ENCODE measurements around the gene SLC6A18.

Gene SLC6A18

DNA sequence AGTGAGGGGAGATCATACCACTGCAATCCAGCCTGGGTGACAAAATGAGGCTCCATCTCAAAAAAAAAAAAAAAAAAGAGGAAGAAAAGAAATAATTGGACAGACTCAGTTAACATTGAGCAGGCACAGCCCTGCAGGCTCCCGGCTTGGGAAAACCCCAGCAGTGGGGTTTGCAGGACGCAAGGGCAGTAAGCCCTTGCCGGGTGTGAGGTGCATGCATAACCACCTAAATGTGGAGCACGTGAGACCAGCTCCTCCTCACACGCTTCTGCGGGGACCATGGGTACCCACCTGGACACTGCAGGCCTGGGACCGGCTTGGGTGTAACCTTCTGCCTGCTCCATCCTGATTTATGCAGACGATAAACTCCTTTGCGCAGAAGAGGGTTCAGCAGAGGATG is 4.8 kb upstream of the SLC6A18 start:
- in situ Hi-C loops (cut with HindIII; ENCODE audit: low pct_ligation_motif_present, low sequenced_read_pairs) = loop anchor here (25.0 kb wide), 1 partner anchor 92 kb away; no protein-coding TSS in a partner anchor
- Histone ChIP-seq H3K27me3 (replicated peaks) (no peaks in the 10 kb centered on the region), H3K27ac (no peak overlapping the region), H3K36me3 (replicated peaks) (no peaks in the 10 kb centered on the region), H3K4me3 (ENCODE audit: low read depth, low read length) (no peak overlapping the region)
- no peak for DNase-seq
- no peak for TF ChIP-seq CTCF (IDR thresholded peaks at IDR 0.05; ENCODE audit: low read depth, low read length, missing control alignments)

- in situ Hi-C loops (cut with HindIII; ENCODE audit: low pct_ligation_motif_present, low sequenced_read_pairs) = loop anchor here (25.0 kb wide), 1 partner anchor 91 kb away; no protein-coding TSS in a partner anchor
- DNase-seq = no peak
- Histone ChIP-seq H3K4me3 (ENCODE audit: low read depth, low read length) (no peak overlapping the region), H3K27ac (no peak overlapping the region), H3K27me3 (replicated peaks) (no peaks in the 10 kb centered on the region), H3K36me3 (replicated peaks) (no peaks in the 10 kb centered on the region)
- TF ChIP-seq CTCF (IDR thresholded peaks at IDR 0.05; ENCODE audit: low read depth, low read length, missing control alignments) = no peak
Measured at GRCh38 chr5:1220831-1221230, 4.3 kb upstream of the SLC6A18 start.

DNA sequence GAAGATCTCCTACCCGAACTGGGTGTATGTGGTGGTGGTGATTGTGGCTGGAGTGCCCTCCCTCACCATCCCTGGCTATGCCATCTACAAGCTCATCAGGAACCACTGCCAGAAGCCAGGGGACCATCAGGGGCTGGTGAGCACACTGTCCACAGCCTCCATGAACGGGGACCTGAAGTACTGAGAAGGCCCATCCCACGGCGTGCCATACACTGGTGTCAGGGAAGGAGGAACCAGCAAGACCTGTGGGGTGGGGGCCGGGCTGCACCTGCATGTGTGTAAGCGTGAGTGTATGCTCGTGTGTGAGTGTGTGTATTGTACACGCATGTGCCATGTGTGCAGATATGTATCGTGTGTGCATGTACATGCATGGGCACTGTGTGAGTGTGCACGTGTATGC is 3.5 kb upstream of the SLC6A18 start:
- H3K36me3 ChIP-seq (replicated peaks) = no peaks in the 10 kb centered on the region
- H3K27me3 ChIP-seq (replicated peaks) = no peaks in the 10 kb centered on the region
- no peak for TF ChIP-seq CTCF (IDR thresholded peaks at IDR 0.05; ENCODE audit: low read depth, low read length, missing control alignments)
- in situ Hi-C loops (cut with HindIII; ENCODE audit: low pct_ligation_motif_present, low sequenced_read_pairs) = loop anchor here (25.0 kb wide), 1 partner anchor 91 kb away; no protein-coding TSS in a partner anchor
- H3K4me3 ChIP-seq (ENCODE audit: low read depth, low read length) = no peak overlapping the region
- no peak overlapping the region for H3K27ac ChIP-seq
- no peak for DNase-seq

- Histone ChIP-seq H3K27me3 (replicated peaks) (no peaks in the 10 kb centered on the region), H3K27ac (no peak overlapping the region), H3K36me3 (replicated peaks) (no peaks in the 10 kb centered on the region), H3K4me3 (ENCODE audit: low read depth, low read length) (no peak overlapping the region)
- in situ Hi-C loops (cut with HindIII; ENCODE audit: low pct_ligation_motif_present, low sequenced_read_pairs) = loop anchor here (25.0 kb wide), 1 partner anchor 90 kb away; no protein-coding TSS in a partner anchor
- no peak for DNase-seq
- no peak for TF ChIP-seq CTCF (IDR thresholded peaks at IDR 0.05; ENCODE audit: low read depth, low read length, missing control alignments)
Measured at GRCh38 chr5:1222147-1222546, 3.0 kb upstream of the SLC6A18 start.

DNA sequence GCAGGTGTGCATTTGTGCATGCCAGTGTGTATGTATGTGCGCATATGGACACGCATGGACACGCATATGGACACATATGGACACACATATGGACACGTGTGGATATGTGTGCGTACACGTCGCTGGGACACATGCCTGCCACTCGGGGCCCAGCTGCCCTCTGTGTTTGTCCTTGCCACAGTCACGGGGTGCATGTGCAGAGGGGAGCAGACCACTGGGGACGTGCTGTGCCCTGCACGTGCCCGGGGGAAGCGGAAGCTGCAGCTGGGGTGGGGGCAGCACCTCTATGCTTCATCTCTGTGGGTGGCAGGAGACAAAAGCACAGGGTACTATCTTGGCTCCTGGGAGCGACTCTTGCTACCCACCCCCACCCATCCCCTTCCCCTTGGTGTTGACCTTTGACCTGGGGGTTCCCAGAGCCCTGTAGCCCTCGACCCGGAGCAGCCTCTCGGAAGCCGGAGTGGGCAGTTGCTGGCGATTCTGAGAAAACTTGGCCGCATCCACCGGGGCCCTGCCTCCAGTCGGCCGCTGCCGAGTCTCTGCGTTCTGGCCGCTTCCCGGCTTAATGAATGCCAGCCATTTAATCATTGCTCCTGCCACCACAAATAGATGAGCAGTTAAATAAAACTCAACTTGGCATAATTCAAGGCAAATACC is 2.4 kb upstream of the SLC6A18 start:
- no peak for TF ChIP-seq CTCF (IDR thresholded peaks at IDR 0.05; ENCODE audit: low read depth, low read length, missing control alignments)
- no peak overlapping the region for H3K27ac ChIP-seq
- no peaks in the 10 kb centered on the region for H3K36me3 ChIP-seq (replicated peaks)
- no peak overlapping the region for H3K4me3 ChIP-seq (ENCODE audit: low read depth, low read length)
- in situ Hi-C loops (cut with HindIII; ENCODE audit: low pct_ligation_motif_present, low sequenced_read_pairs) = loop anchor here (25.0 kb wide), 1 partner anchor 90 kb away; no protein-coding TSS in a partner anchor
- no peaks in the 10 kb centered on the region for H3K27me3 ChIP-seq (replicated peaks)
- no peak for DNase-seq

GRCh38 chr5:1223278-1223670 is 1.9 kb upstream of the SLC6A18 start:
- in situ Hi-C loops (cut with HindIII; ENCODE audit: low pct_ligation_motif_present, low sequenced_read_pairs) = loop anchor here (25.0 kb wide), 1 partner anchor 89 kb away; no protein-coding TSS in a partner anchor
- Histone ChIP-seq H3K27ac (no peak overlapping the region), H3K27me3 (replicated peaks) (no peaks in the 10 kb centered on the region), H3K36me3 (replicated peaks) (no peaks in the 10 kb centered on the region), H3K4me3 (ENCODE audit: low read depth, low read length) (no peak overlapping the region)
- no peak for TF ChIP-seq CTCF (IDR thresholded peaks at IDR 0.05; ENCODE audit: low read depth, low read length, missing control alignments)
- no peak for DNase-seq

Data from brain microvascular endothelial cell (primary cell).